Fibroblast of the aortic adventitia (primary cell): ENCODE data around the gene TMEM94. TPM values are rescaled to one million over a fixed set of nuclear protein-coding genes. Genes with fewer than 3 reads are reported as not detected.
"Not testable (repeated sequence)": the region's sequence is repeated elsewhere in the genome, so short reads cannot be mapped to it uniquely, and the experiment has no call there.

Experiments used
- DNase-seq: peaks from one replicate; pipeline ENCODE4 v3.0.0-alpha.2; 2010; ENCODE audit warnings: low read depth
- H3K4me3 ChIP-seq: 2 replicates; pipeline ENCODE4 v1.5.1; 2011; ENCODE audit warnings: low read depth, mild to moderate bottlenecking, control low read depth, low read length, moderate library complexity
- total RNA-seq: library from RNA; depleted of rRNA; stranded (reverse); fragments of >200 nt; gene quantifications from 2 replicates; pipeline ENCODE4 v1.2.3, GENCODE V29; 2012; ENCODE audit warnings: low replicate concordance
- TF ChIP-seq, protein P1 (sequence below): IDR thresholded peaks from 2 replicates; pipeline ENCODE4 v1.5.1; 2011; ENCODE audit warnings: mild to moderate bottlenecking, low read length, control low read depth, inconsistent platforms; ENCODE audit not compliant: insufficient read depth

TMEM94 gene
- total RNA-seq, 1 donor, result 29.7 TPM

DNA sequence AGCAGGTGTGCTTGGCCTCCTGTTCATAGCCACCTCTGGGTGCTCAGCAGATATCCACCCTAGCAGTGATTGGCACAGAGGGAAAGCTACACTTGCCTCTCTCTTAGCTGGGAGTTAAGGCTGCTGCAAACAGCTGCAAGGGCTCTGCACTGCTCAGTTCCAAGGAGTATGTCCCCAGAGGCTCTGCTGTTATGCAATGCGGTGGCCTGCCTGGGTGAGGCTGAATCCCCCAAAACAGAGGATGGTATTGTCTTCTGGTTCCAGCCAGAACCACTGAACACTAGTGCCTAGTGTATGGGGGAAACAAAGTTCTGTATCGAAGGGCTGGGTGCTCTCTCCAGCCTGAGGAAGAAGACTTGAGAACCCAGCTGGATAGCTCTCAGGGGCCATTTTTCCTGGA, 16.8 kb downstream of the TMEM94 start:
- no peak overlapping the region for H3K4me3 ChIP-seq
- DNase-seq, result no peak
- TF ChIP-seq, protein P1, sequence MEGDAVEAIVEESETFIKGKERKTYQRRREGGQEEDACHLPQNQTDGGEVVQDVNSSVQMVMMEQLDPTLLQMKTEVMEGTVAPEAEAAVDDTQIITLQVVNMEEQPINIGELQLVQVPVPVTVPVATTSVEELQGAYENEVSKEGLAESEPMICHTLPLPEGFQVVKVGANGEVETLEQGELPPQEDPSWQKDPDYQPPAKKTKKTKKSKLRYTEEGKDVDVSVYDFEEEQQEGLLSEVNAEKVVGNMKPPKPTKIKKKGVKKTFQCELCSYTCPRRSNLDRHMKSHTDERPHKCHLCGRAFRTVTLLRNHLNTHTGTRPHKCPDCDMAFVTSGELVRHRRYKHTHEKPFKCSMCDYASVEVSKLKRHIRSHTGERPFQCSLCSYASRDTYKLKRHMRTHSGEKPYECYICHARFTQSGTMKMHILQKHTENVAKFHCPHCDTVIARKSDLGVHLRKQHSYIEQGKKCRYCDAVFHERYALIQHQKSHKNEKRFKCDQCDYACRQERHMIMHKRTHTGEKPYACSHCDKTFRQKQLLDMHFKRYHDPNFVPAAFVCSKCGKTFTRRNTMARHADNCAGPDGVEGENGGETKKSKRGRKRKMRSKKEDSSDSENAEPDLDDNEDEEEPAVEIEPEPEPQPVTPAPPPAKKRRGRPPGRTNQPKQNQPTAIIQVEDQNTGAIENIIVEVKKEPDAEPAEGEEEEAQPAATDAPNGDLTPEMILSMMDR, result no peak

DNA sequence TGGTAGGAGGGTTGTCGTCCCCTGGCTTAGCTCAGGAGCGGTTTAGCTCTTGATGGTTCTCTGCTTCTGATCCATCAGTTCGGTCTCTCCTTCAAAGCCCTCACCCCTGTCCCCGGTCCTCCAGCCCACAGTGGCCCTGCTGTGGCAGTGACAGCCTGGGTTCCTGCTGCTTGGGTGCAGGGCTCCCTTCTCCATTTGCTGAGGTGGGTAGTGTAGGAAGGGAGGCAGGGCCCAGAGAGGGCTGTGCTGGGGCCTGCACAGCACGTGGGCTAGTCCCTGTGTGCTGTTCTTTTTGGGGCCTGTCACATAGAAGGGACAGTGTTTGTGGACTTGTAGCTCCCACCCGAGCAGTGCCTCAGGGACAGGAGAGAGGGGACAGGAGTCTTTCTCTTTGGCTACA, 18.3 kb downstream of the TMEM94 start:
- no peak overlapping the region for H3K4me3 ChIP-seq
- TF ChIP-seq, protein P1, result no peak
- DNase-seq, result no peak

DNA sequence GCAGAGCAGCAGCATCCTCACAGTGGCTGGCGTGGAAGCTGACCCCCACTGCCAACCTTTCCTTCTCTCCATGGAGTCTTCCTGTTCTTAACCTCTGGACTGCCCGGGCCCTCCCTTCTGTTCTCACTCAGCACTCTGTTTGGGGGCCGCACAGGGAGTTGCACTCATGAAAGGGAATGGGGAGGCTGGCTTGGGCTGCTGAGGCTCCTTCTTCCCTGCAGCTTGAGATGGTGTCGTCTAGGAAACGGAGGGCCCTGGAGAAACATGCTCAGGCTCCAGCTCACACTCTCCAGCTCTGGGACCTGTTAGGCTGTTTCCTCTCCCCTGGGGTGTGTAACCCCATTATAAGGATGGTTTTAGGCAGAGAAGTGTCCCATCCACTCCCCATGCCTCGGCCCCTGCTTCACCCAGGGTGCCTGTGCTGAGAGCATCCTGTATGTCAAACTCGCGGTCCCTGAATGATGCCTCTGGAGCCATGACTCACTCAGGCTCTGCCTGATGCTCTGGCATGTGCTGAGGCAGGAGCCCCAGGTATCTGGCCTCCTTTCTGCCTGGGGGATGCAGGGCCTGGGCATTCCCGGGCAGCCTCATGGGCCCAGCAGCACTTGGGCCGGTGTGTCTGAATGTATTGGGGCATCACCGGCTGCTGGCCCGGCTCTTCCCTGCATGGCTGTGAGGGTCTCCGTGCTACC, 18.9 kb downstream of the TMEM94 start:
- H3K4me3 ChIP-seq, result no peak overlapping the region
- no peak for DNase-seq
- TF ChIP-seq, protein P1, result no peak

DNA sequence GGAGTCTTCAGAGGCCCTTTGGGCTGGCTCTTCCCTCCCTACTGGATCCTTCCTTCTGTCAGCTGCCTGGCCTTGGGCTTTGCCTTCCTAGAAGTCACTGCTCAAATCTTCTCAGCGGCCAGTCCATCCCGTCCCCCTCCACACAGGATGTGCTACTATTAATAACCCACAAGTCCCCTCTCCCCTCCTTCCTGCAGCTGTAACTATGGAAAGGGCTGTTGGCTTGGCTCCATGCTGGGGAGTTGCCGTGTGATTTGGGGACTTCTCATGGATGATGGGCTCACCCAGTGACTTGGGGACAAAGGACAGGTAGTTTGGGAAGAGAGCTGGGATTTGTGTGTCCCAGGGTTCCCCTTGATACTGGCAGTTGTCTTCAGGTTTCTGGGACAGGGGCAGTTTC, 19.4 kb downstream of the TMEM94 start:
- no peak overlapping the region for H3K4me3 ChIP-seq
- peak; percentile 9 for DNase-seq
- TF ChIP-seq, protein P1, result no peak

DNA sequence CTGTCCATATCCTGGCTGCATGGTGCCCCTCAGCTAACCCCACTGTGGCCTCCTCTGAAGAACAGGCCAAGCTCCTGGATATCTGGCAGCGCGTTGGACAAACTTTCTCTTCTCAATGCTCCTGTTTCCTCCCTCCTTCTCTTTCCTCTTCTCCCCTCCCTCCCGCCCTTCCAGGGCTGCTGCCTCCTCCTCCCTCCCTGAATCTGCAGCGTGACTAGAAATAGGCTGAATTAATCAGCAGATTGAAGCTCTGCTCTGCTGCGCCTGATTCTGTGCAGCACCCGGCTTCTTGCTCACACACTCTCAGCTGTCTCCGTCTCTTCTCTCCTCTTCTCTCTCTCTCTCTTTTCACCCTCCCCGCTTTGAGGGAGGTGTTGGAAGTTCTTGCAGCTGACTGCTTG, 19.8 kb downstream of the TMEM94 start:
- TF ChIP-seq, protein P1, result no peak
- DNase-seq, result peak; percentile 42
- no peak overlapping the region for H3K4me3 ChIP-seq

DNA sequence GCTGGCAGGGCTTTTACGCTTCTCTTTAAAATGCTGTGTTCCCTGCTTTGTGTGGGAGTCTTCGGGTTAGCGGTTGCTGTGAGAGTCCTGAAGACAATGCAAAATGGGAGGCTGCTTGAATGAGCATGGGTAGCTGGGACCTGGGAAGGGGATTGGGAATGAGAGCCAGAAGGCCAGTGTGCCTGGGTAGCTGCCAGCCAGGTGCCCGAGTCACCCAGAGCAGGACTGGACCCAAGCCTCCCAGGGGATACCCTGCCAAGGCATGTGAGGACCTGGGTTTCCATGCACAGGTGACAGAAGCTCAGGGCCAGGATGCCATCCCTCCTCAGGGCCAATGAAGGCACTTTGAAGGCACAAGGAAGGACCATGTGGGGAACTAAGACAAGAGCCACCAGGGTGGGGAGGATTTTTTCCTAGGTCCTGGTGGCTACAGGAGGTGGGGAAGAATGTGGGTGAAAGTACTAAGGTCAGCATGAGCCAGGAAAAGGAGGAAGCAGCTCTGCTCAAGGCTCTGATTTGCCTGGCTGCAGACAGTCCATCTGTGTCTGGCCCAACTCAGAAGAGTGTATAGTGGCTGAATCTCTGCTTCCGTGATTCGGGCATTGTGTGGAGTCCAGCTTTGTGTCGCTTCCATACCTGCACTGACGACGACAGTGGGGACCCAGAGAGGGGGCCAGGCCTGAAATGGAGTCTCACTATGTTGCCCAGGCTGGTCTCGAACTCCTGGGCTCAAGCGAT, 20.5 kb downstream of the TMEM94 start:
- DNase-seq, result no peak
- no peak overlapping the region for H3K4me3 ChIP-seq
- TF ChIP-seq, protein P1, result no peak

DNA sequence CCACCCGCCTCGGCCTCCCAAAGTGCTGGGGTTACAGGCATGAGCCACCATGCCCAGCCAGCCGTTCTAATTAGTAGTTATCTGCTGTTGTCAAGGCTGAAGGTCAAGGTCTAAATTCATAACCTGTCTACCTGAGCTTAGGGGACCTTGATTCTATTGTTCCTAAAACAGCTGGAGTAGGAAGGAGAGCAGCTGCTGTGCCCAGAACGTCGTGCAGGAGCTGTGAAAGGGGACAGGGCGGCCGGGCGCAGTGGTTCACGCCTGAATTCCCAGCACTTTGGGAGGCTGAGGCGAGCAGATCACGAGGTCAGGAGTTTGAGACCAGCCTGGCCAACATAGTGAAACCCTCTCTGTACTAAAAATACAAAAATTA, 21.0 kb downstream of the TMEM94 start:
- not testable (repeated sequence) for H3K4me3 ChIP-seq, DNase-seq
